HepG2 (cell line): Measurements from ENCODE around the gene RPL23. TPM values are rescaled to one million over a fixed set of nuclear protein-coding genes. Genes with fewer than 3 reads are reported as not detected.

Experiments used
- HIVEP1 ChIP-seq: sonication (generic); formaldehyde crosslinking; IDR thresholded peaks from 2 replicates; pipeline ENCODE4 v1.4.0; 2020; ENCODE audit warnings: mild to moderate bottlenecking, missing genetic modification reagents
- THAP9 ChIP-seq: sonication (generic); formaldehyde crosslinking; IDR thresholded peaks from 2 replicates; pipeline ENCODE4; 2020; ENCODE audit warnings: missing genetic modification reagents, mild to moderate bottlenecking, borderline replicate concordance
- ZBTB25 ChIP-seq: IDR thresholded peaks from 2 replicates; pipeline ENCODE4 v1.6.1; 2018; ENCODE audit warnings: missing genetic modification reagents
- ZGPAT ChIP-seq: IDR thresholded peaks from 2 replicates; pipeline ENCODE4 v1.6.1; 2016; ENCODE audit warnings: mild to moderate bottlenecking
- ZHX2 ChIP-seq, 2 experiments: sonication (generic) in 1 of 2; formaldehyde crosslinking in 1 of 2; IDR thresholded peaks; 2 replicates each; pipeline versions ENCODE4 v1.6.1 to v1.9.0; 2014 to 2022; ENCODE audit warnings: antibody characterized with exemption in 1 of 2, borderline replicate concordance in 1 of 2, inconsistent platforms in 1 of 2, low read depth in 1 of 2, missing genetic modification reagents in 1 of 2
- ZNF318 ChIP-seq: sonication (generic); formaldehyde crosslinking; IDR thresholded peaks from 2 replicates; pipeline ENCODE4 v1.4.0; 2020; ENCODE audit warnings: mild to moderate bottlenecking, missing genetic modification reagents
- polyA plus RNA-seq, 8 experiments: library from polyadenylated mRNA; depleted of rRNA in 3 of 8; stranded (reverse) in 7 of 8; unstranded in 1 of 8; fragments of >200 nt; fragmentation: Illumina TruSeq in 4 of 8; extraction: Trizol in 4 of 8; gene quantifications; 2 replicates each; pipeline versions ENCODE4 v1.2.1 to v1.2.3, GENCODE V29; 2011 to 2016; ENCODE audit warnings: low read depth in 4 of 8, missing spikeins in 1 of 8, mixed read lengths in 1 of 8; ENCODE audit not compliant: insufficient read depth in 1 of 8
- total RNA-seq, 5 experiments: library from RNA; depleted of rRNA; stranded (reverse); fragments of >200 nt; fragmentation: Illumina TruSeq; extraction: Trizol; gene quantifications; 2 replicates each; pipeline ENCODE4 v1.2.3, GENCODE V29; 2016; ENCODE audit warnings: low read depth in 1 of 5

The RPL23 gene
- total and polyA plus RNA-seq, 2 of the 13 experiments (the other 11 are each of a cell fraction or from before 2014, with no cell fraction given) = 2,790 to 4,860 TPM

- TF ChIP-seq THAP9 (CRISPR knock-in tag) (no peak; the same call in 1 of the 2 replicates), ZHX2 (IDR thresholded peaks at IDR 0.05; ENCODE audit: low read depth) (no peak; the same call in 1 of the 2 replicates), ZHX2 (CRISPR knock-in tag; IDR thresholded peaks at IDR 0.05; ENCODE audit: borderline replicate concordance) (no peak), ZBTB25 (CRISPR knock-in tag) (no peak), ZNF318 (peak; percentile 86; the same call in 1 of the 2 replicates), ZGPAT (CRISPR knock-in tag) (peak; percentile 93), HIVEP1 (peak; percentile 30; the same call in 1 of the 2 replicates)
Measured at GRCh38 chr17:38871247-38872015, 17.9 kb upstream of the RPL23 start (continued).
